Forelimb muscle (tissue), 1 donor: ENCODE measurements around the gene C10orf71. TPM values are rescaled to one million over a fixed set of nuclear protein-coding genes. Genes with fewer than 3 reads are reported as not detected.

Experiments
- DNase-seq: peaks from one replicate; pipeline ENCODE4 v3.0.0-alpha.2; 2013; ENCODE audit warnings: low read depth
- polyA plus RNA-seq: library from polyadenylated mRNA; unstranded; fragments of 120-200 nt; gene quantifications from one replicate; pipeline ENCODE4 v1.2.1, GENCODE V29; 2013; ENCODE audit not compliant: insufficient read length

C10orf71 gene
- polyA plus RNA-seq, 1 donor = 36.6 TPM

DNA sequence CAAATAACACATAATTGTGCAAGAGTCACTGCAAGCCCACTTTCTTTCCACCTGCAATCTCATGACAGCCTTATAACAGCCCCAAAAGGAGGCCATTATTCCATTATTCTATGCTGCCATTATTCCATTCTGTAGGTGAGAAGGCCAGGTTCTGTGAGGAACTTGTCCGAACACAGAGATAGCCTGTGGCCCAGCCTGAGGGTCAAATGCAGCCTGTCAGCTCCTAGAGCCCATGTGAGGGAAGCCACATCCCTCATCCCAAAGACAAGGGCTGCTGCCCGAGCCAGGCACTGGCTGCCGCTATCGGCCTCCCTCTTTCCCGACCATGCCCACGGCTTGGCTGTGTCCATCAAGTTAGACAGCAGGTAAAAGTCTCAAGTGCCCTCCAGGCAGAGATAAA is 24.1 kb upstream of the C10orf71 start:
- DNase-seq = no peak

DNA sequence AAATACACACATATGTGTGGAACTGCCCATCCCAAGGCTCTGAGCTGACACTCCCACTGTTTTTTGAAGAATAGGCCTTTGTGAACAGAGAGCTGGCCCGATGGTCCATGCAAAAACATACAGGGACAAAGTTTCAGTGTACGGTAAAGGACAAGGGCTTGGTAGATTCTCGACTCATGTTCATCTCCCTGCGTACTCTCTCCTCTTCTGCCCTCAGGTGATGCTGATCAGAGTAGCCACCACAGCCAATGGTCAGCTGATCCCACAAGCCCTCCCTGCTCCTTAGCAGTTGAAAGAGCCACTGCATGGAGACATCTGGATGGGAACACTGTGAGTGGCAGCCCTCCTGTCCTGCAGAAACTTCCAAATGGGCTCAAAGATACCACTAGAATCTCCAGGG is 23.1 kb upstream of the C10orf71 start:
- no peak for DNase-seq

DNA sequence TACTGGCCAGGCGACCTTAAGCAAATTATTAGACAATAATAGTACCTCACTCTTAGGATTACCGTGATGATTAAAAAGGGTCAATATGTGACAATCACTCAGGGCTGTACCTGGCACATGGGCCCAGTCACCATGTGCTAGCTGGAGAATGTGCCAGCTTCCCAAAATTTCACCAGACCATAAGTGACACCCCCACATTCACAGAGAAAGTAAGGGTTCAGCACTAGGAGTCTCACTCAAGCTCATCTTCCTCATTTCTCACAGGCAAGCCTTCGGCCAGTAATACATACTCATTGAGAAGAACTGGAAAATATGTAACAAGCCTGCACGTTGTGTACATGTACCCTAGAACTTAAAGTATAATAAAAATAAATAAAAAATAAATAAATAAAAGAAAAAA is 22.4 kb upstream of the C10orf71 start:
- no peak for DNase-seq

DNA sequence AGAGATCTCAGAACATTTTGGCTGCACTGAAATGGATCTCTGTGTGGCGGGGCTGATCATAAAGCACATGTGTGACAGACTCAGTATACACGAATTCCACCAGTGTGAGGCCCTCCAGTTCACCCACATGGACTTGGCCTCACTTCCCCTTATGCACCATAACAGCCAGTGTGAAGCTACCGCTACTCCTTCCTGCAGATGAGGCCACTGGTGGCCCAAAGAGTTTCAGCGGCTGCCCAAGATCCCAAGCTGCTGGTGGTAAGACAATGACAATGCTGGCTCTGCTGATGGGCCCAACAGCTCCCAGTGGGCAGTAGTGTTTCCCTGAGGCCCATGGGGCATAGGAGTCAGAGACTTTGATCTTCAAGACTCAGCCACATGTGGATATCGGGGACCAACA is 21.0 kb upstream of the C10orf71 start:
- no peak for DNase-seq

DNA sequence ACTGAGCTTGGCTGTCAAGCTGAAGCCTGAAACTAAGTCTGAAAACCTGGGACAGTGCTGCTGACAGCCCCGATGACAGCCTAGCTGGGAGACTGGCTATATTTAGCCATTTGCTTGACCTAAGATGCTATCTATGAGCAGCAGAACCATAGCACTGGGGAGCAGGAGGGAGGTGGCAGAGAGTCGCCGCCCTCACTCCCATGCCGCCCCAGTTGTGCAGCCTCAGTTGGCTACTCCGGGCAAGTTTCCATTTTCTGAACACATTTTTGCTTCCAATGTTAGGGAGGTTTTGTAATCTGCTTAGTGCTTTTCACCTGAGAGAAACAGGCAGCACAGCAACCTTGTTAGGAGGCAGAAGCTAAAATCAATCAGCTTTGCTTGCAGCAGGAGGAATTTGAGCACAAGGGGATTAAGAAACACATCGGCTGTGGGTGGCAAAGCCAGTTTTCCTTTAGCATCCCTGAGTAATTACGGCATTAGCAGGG is 20.4 kb upstream of the C10orf71 start:
- no peak for DNase-seq

DNA sequence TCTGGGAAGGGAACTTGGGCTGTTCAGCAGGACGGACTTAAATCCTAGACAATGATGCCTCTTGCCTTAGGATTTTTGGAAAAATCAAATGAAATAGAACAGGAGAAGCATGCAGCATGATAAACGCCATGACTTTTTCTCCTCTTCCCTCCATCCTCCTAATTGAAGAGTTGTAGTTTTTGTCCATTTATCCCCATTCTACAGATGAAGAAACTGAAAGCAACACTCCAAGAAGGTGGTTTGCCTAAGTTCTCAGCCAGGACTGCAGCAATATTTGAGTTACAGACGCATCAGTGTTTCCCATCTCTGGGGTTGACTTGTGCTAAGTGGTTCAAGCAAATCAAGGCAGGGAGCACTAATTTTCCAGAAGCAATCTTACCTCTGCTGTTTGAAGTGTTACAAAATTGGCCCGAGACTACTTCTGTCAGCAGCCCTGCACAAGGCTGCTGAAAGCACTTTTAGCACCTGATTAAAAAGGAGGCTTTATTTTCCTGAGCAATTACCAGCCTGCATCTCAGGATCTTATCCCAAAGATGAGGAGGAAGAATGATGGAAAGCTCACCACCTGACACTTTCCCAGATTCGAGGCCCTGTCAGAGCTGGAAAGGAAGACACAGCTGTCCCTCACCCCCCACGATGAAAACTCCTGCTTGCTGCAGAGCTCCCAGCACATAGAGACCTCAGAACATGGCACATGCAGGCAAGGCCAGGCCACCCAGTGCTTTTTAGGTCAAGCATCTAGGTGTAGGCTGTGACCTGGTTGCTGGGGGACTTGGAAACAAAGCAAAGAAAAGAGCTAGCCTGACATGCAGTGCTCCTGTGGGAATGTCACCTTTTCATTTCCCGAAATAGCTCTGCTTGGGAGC is 19.7 kb upstream of the C10orf71 start:
- DNase-seq = no peak

DNA sequence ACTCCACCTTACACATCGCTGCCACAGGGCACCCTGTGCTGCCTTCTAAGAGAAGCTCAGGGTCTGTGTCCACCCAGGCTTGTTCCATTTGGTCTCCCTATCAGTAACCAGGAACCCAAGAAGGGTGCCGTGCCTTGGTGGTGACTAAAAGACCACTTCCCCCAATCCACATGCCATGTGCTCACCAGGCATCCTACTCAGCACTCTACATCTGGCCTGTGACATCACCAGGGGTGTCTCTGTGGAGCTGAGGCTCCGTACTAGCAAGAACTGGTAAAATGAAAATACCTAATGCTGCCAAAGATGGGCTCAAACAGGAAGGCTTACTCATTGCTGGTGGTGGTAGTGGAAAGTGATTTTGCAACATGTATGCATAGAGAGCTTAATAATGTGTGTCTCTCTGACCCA is 19.0 kb upstream of the C10orf71 start:
- DNase-seq = no peak

DNA sequence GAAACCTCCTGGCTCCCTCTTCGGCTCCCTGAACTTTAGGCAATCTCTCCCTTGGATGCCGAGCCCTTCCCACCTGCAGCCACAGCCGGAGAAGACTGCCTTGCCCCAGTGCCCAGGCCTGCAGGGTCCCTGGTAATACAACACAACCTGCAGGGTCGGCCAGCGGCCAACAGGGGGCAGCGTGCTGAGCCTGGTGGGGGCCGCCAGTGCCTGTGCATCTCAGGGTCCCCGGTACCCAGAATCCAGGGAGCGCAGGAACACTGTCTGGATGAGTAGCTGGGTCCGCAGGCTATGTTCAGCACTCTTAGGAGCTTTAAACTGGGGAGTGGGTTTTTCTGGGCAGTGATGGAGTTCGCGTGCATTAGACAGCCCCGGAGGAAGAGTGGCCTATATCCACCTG is 17.5 kb upstream of the C10orf71 start:
- no peak for DNase-seq

DNA sequence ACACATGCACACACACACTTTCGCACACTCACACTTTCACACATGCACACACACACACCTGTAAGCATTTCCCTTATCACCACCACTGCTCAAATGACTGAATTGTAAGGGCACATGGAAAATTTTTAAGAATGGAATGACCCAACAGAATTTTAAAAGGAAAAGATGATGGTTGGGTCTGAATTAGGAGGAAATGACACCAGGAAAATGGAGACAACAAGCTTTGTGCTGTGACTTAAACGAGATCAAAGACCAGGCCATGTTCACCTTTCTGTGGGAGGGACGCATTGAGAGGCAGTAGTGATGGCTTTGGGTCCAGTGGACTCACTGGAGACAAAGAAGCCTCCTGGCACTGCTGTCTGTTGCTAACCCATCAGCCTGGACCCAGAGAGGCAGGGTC is 16.7 kb upstream of the C10orf71 start:
- no peak for DNase-seq

DNA sequence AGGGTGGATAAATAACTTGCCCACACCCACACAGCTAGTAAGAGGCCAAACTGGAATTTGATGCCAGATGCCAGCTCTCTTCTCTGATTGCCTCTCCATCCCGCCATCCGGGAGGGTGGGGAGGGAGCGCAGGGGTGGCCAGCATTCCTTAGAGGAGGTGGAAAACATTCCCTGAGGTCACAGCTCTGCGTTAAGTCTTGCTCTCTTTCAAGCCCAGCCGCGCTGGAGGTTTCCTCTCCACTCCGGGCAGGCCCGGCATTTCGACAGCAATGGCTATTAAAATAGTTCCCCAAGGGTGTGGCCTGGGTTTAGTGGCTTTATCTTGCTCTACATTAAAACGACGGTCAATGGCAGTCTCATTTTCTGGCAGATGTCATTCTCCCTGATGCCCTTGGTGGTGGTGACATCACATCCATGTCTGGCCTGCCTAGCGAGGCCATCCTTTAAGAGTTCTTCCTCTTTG is 16.1 kb upstream of the C10orf71 start:
- no peak for DNase-seq

DNA sequence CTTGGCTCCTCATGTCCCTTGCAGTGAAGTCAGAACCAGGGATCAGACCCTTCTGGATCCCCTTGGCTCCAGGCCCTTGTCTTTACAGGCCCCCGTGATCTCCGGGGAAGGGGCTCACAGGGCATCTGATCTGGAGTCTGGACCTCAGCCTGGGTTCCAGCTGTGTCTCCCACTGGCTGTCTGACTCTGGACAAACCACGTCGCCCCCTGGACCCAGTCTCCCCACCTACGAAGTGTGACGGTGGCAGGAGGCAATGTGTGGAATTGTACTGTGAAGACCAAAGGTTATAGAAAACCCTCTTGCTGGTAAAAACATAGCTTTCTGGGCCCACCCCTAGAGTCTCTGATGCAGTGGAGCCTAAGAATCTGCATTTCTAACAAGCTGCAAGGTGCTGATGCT is 15.5 kb upstream of the C10orf71 start:
- no peak for DNase-seq

DNA sequence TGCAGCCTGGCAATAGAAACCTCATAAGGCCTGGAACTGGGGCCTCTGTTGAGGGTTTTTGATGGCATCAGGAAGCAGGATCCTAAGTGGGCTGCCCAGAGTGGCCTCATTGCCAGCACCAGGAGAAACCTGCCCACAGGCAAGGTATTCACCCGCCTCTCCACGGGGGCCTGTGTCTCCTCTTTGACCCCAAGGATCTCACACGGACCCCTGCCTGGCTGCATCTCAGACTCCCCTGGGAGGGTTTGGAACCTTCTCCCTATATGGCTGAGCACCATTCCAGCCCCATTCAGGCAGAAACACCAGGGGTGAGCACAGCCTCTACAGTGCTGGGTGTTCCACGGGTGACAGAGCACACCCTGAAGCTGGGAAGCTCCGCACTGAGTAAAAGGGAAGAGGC is 14.6 kb upstream of the C10orf71 start:
- DNase-seq = no peak

DNA sequence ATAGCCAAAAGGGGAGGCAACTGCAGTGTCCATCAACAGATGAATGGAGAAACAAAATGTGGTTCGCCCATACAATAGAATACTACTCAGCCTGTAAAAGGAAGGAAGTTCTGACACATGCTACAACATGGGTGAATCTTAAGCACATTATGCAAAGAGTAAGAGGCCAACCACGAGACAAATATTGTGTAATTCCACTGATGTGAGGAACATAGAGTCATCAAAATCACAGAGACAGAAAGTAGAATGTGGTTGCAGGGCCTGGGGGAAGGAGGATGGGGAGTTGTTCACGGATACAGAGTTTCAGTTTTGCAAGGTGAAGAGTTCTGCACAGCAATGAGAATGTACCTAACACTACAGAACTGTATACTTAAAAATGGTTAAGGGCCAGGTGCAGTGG is 13.7 kb upstream of the C10orf71 start:
- no peak for DNase-seq

DNA sequence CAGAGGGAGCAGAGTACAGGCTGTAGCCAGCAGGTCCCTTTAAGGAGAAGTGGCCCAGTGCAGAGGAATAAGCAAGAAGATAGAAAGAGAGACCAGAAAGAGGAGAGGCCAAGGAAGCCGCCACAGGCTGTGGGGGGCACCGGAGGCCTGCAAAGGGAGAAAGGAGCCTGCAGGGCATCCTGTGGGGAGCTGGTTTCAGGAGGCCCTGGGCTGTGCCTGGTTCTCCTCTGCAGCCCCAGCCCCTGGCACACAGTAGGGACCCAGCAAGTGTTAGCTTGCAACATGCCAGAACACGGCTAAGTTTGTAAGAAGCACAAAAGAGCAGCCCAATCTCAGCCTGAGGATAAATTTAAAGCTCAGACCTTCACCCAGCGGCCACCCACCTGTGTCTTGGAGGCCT is 12.3 kb upstream of the C10orf71 start:
- DNase-seq = no peak

DNA sequence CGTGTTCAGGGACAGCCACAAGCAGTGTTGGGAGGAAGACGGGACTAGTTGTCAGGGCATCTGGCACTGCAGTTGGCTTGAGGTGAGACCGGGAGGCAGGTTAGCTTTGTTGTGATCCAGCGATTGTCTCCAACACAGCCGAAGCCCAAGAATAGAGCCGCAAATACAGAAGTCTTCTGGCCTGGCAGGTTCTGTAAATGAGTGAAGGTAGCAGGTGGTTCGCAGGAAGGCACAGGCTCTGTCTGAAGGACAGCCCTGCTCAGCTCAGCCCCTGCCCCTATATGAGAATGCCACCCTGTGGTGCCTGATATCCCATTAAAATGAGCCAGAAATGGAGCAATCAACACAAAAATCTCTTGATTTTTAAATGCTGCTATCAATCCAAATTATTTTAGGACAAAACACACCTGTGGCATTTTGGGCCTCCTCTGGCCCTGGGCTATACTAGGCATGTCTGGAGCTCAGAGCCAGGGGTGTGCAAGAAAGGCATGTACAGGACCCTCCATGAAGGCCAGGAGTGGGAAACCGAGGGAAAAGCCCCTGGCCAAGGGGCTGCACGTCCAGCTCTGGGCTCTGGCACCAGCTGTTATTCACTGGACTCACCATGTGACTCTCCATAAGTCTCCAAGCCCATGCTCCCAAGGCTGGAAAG is 11.2 kb upstream of the C10orf71 start:
- no peak for DNase-seq

DNA sequence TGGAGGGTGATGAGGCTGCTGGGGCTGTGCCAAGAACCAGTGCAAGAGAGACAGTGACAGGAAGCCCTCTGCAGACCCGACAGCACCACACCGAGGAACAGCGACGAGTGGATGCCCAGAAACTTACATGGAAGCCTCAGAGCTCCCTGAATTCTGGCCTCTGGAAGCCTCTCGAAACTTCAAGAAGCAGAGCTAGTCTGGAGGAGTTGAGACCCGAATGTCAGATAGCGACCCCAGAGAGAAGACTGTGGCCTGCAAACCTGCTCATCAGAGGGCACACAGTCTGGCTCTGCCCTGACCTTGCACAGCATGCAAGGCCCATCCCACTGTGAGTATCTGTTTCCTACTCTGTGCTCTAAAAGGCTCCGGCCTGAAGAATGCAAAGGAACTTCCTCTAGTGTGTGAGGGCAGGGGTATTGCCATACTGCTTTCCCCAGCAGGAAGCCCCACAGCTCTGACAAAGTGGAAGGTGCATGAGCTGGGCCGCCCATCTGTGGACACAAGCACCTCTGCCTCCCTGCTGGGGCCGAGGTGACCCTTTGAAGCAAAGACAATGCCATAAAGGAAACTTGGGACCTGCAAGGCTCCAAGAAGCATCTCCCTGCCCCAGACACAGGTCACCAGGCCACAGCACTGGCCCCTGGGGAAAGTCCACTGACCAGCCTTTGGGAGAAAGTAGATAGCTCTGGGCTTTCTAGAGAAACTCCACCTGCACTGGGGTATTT is 10.5 kb upstream of the C10orf71 start:
- DNase-seq = no peak

DNA sequence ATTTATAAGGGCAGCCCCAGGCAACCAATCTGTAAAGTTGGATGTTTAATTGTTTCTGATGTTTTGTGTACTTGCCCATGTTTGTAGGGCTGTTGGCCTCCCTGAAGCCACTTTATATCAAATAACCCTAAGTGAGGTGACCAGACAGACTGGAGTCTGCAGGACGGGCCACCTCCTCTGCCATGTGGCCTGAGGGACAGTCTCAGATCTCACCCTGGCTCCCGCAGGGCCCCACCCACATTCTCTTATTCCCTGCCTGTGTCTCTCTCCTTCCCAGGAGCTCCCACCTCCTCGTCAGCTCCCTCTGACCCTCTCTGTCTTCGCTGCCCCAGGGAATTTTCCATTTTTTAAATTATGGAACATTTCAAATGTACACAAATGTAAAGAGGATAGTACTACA is 9.5 kb upstream of the C10orf71 start:
- DNase-seq = no peak

DNA sequence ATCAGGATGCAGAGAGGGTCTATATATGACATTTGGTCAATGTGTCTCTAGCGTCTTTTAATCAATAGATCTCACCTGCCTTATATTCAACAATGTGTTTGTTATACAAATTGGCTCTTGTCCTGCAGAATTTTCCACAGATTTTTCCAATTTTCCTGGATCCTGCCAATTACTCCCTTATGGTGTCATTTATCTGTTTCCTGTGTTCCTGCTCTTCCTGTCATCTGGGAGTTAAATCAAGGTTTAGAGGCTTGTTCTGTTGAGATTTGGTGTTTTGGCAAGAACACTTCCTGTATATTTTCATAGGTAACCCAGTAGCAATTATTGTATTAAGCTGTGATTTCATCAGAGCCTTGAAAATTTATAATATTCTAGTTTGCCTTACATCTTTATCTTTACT is 8.8 kb upstream of the C10orf71 start:
- no peak for DNase-seq

DNA sequence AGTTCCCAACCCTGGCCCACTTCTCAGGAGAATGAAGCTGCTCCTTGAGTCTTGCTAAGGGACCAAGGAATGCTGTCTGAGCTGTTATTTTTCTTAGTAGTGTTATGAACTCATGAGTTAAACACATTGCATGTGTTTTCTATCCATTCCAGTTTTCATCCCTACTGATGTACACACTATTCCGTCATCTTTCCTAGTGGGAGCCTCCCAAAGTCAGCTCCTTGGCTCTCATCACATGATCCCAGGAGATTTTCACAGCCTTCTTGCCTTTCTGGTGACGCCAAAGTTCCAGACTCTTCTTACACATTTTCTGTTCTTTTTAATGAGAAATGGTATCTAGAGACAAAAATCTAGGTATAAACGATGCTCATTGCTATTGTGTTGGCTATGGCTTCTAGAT is 8.4 kb upstream of the C10orf71 start:
- no peak for DNase-seq

DNA sequence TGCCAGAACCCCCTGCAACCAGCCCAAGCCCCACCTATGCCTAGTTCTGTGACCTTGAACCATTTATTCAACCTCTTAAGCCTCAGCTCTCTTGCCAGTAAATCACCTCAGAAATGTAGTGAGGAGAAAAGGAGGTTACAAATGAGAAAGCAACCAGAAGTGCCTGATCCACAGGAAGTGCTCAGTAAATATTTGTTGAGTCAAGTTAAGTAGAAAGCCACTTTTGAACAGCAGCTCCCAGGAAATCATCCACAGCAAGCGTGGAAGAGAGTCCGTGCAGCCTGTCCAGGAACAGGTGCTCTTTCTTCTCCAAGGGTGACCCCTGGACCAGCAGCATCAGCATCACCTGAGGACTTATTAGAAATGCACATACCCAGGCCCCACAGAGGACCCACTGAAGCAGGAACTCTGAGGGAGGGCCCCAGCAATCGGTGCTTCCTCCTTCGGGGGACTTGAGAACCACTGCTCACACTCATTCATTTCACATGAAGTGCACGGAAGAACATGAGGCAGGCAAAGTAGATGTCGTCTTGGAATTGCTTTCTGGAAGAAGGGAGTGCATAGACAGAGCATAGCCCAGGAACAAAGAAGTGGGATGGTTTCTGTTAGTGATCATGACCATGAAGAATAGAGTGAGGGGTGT is 6.3 kb upstream of the C10orf71 start:
- DNase-seq = no peak

DNA sequence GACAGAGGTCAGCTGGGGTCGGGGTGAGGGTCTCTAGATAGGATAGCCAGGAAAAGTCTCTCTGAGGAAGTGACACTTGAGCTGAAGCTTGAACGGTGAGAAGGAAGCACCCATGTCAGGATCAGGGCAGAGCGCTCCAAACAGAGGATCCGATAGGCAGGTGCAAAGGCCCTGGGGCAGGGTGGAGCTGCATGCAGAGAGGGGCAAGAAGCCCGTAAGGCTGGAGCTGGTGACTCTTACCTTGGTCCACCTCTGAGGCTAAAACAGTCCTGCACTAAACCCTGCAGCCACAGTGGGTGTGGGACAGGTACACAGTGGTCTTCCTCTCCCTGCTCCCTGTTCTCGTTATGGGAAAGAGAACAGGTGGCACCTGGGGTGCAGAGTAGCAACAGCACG is 5.8 kb upstream of the C10orf71 start:
- no peak for DNase-seq

DNA sequence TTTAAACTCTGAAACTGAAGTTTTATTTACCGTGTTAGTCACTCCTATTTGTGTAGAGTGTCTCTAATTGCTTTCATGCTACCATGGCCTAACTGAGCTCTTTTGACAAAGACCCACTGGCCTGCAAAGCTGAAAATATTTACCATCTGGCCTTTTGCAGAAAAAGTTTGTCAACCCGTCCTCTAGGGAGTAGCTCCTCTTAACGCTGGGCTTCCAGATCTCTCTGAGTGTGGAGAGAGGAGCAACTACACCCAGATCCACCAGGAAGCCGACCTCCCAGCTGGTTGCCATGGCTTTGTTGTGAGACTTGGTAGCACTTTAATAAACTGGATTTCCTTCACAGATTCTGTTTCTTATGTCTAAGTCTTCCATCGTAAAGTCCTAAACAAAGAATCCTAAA is 4.2 kb upstream of the C10orf71 start:
- no peak for DNase-seq
